Hindlimb muscle (tissue), 1 donor: Measurements from ENCODE around the gene EMC9. TPM values are rescaled to one million over a fixed set of nuclear protein-coding genes. Genes with fewer than 3 reads are reported as not detected.

Source experiments
- DNase-seq: peaks from one replicate; pipeline ENCODE4 v3.0.0-alpha.2; 2013
- polyA plus RNA-seq: library from polyadenylated mRNA; unstranded; fragments of 120-200 nt; gene quantifications from one replicate; pipeline ENCODE4 v1.2.1, GENCODE V29; 2013; ENCODE audit not compliant: insufficient read length

The EMC9 gene
- polyA plus RNA-seq, 1 donor, result 29.8 TPM

- no peak for DNase-seq
Observed at GRCh38 chr14:24149302-24149969, 8.0 kb upstream of the EMC9 start.

- peak; percentile 36 for DNase-seq
Observed at GRCh38 chr14:24147761-24148428, 6.5 kb upstream of the EMC9 start.

GRCh38 chr14:24146978-24147760 is 5.8 kb upstream of the EMC9 start, which contains the start of gene RNF31:
Gene RNF31 (plus strand): TSS chr14:24147498. CDS start chr14:24147699, 201 bp downstream.
- peak; percentile 99 for DNase-seq

GRCh38 chr14:24146453-24146977 is 5.1 kb upstream of the EMC9 start, which contains the start of gene PSME2:
Gene PSME2 (minus strand): TSS chr14:24146610. CDS start chr14:24146581, 29 bp downstream.
- DNase-seq, result peak; percentile 92

- no peak for DNase-seq
Observed at GRCh38 chr14:24145690-24146452, 4.5 kb upstream of the EMC9 start.

GRCh38 chr14:24145219-24145618 is 3.8 kb upstream of the EMC9 start:
- DNase-seq, result no peak

GRCh38 chr14:24144451-24144850 is 3.1 kb upstream of the EMC9 start:
- no peak for DNase-seq

GRCh38 chr14:24143511-24143910 is 2.1 kb upstream of the EMC9 start:
- DNase-seq, result no peak

GRCh38 chr14:24139272-24139934 is 2.0 kb downstream of the EMC9 start:
- no peak for DNase-seq

- DNase-seq, result no peak
Observed at GRCh38 chr14:24138396-24139271, 2.8 kb downstream of the EMC9 start.

- DNase-seq, result no peak
Observed at GRCh38 chr14:24137529-24138395, 3.6 kb downstream of the EMC9 start.

- no peak for DNase-seq
Observed at GRCh38 chr14:24136684-24137528, 4.5 kb downstream of the EMC9 start.

- DNase-seq, result peak; percentile 90
Observed at GRCh38 chr14:24135834-24136683, 5.3 kb downstream of the EMC9 start, which contains the start of gene PSME1. Gene PSME1 (plus strand): TSS chr14:24136194. CDS start chr14:24136263, 69 bp downstream.

GRCh38 chr14:24135584-24135833 is 5.9 kb downstream of the EMC9 start:
- no peak for DNase-seq

- no peak for DNase-seq
Observed at GRCh38 chr14:24133735-24134134, 7.7 kb downstream of the EMC9 start.

- DNase-seq, result no peak
Observed at GRCh38 chr14:24132976-24133375, 8.4 kb downstream of the EMC9 start.

GRCh38 chr14:24132061-24132685 is 9.2 kb downstream of the EMC9 start:
- DNase-seq, result no peak
